Heart left ventricle (tissue), 16 donors: Measurements from ENCODE around the gene SCAI. TPM values are rescaled to one million over a fixed set of nuclear protein-coding genes. Genes with fewer than 3 reads are reported as not detected.

Source experiments
- ATAC-seq, 4 donors: fragments of 200-7000 bp; cut with Tn5 transposase; one replicate each; pipeline ENCODE4 v1.9.1; 2020 to 2022; ENCODE audit warnings: moderate library complexity in 4 of 4, mild to moderate bottlenecking in 3 of 4, moderate number of reproducible peaks in 1 of 4
- DNase-seq, 5 donors: peaks; one replicate each; pipeline ENCODE4 v3.0.0-alpha.2; 2020
- H3K27ac ChIP-seq, 12 donors: fragments of 200-600 bp; sonication (generic) in 4 of 12; one replicate each; pipeline versions ENCODE4 v1.5.0 to v1.8.0; 2016 to 2022; ENCODE audit warnings: mild to moderate bottlenecking in 2 of 12
- H3K27me3 ChIP-seq, 9 donors: fragments of 200-600 bp; sonication (generic) in 2 of 9; one replicate each; pipeline versions ENCODE4 v1.5.1 to v1.8.0; 2016 to 2022; ENCODE audit warnings: mild to moderate bottlenecking in 3 of 9
- H3K36me3 ChIP-seq, 9 donors: fragments of 200-600 bp; sonication (generic) in 2 of 9; one replicate each; pipeline versions ENCODE4 v1.5.0 to v1.8.0; 2018 to 2022; ENCODE audit warnings: mild to moderate bottlenecking in 2 of 9
- H3K4me1 ChIP-seq, 12 donors: fragments of 200-600 bp; sonication (generic) in 4 of 12; one replicate each; pipeline versions ENCODE4 v1.5.0 to v1.8.0; 2016 to 2022; ENCODE audit warnings: mild to moderate bottlenecking in 3 of 12
- H3K4me3 ChIP-seq, 12 donors: fragments of 200-600 bp; sonication (generic) in 4 of 12; one replicate each; pipeline versions ENCODE4 v1.5.0 to v1.8.0; 2017 to 2022; ENCODE audit warnings: mild to moderate bottlenecking in 9 of 12, moderate library complexity in 4 of 12
- H3K9me3 ChIP-seq, 12 donors: fragments of 200-600 bp; sonication (generic) in 4 of 12; one replicate each; pipeline versions ENCODE4 v1.5.0 to v1.8.0; 2016 to 2022; ENCODE audit warnings: mild to moderate bottlenecking in 1 of 12
- POLR2A ChIP-seq, 2 donors: fragments of 450-650 bp; IDR thresholded peaks; one replicate each; pipeline ENCODE4 v1.6.1; 2017; ENCODE audit warnings: antibody characterized with exemption in 2 of 2, mild to moderate bottlenecking in 2 of 2, moderate library complexity in 2 of 2
- WGBS, 4 donors: extraction: QIAGEN DNeasy Blood & Tissue Kit in 2 of 4; methylation state at CpG; one replicate each; pipeline versions ENCODE4 v1.1.5 to v1.1.7; 2013 to 2018; 5-methylcytosine and 5-hydroxymethylcytosine counted together
- intact Hi-C, 10 donors: fragments of 100-400 bp; cut with DNase I; formaldehyde crosslinking; loops; one replicate each; pipeline versions ENCODE4 v1.11.1 to v1.14.2; 2022
- polyA plus RNA-seq, 2 donors: library from polyadenylated mRNA; stranded (reverse); fragments of 200-250 nt; gene quantifications; one replicate each; pipeline ENCODE4 v1.2.3, GENCODE V29; 2013
- total RNA-seq, 9 donors: library from RNA; depleted of rRNA in 2 of 9; stranded (reverse); fragments of >200 nt in 2 of 9; fragmentation: NEBNext Ultra II Directional in 3 of 9; extraction: Animal tissue kit (Norgen Biotek cat#: 25700) in 3 of 9; gene quantifications; one replicate each; pipeline versions ENCODE4 v1.1.0 to v1.2.4, GENCODE V29; 2016 to 2023
- TF ChIP-seq, protein P1 (sequence below), 12 donors: fragments of 200-600 bp; sonication (generic) in 4 of 12; IDR thresholded peaks; one replicate each; pipeline versions ENCODE4 v1.5.0 to v1.8.0; 2018 to 2022; ENCODE audit warnings: antibody characterized with exemption in 12 of 12, mild to moderate bottlenecking in 5 of 12
- donor health status: ischemic (EF 13 %, LVEDD 7.1; RV severe dilation, severe dysfunction).
- donor health status: healthy with polysubstance abuse.
- donor health status: DM: no; HTN: yes; CAD: no.
- donor health status: DM: no; HTN: no; CAD: no.
- donor health status: ischemic (EF 25% LVEDD 6.9; RV normal size, moderate dysfunction).
- donor health status: ischemic (EF 25% LVEDD 5.7; RV mildly dilated, moderate dysfunction).
- donor health status: healthy.
- donor health status: DM: yes; HTN: yes; CAD: no.
- donor health status: ischemic (EF 35%, LVEDD 5.7; RV mildly dilated, moderate dysfunction).
- donor health status: nonischemic (EF 11% LVEDD 7.7; RV severe dilation, severe dysfunction).
- donor health status: DM: yes; HTN: yes; CAD: no.
- donor health status: PGD.
- donor health status: ischemic (EF 29% LVEDD 5.4; RV normal size, mild dysfunction).
- donor health status: nonischemic (EF 23%, LVEDD 6.1; RV moderate dilation, normal function).

Gene SCAI
- total and polyA plus RNA-seq, 11 donors: 1.4 to 5.3 (median 3.8) TPM

GRCh38 chr9:124940894-124941678 is 202.2 kb downstream of the SCAI start, which contains the start of gene GOLGA1:
Gene GOLGA1, minus strand, starts transcription at chr9:124941083. Its CDS starts 2,372 bp downstream, at chr9:124938711.
- Histone ChIP-seq H3K27me3 (no peaks in the 10 kb centered on the region), H3K9me3 (no peaks in the 10 kb centered on the region), H3K4me1 (peaks cover 0 to 19% (median 15%) of the 10 kb centered on the region in 12 donors), H3K36me3 (peaks cover 0 to 30% (median 24%) of the 10 kb centered on the region in 9 donors), H3K27ac (peak within 1 kb of the TSS; percentile 87 to 99 (median 96)), H3K4me3 (peak within 1 kb of the TSS; percentile 60 to 99 (median 86))
- peak in 1 of 2 donors; percentile 86 for TF ChIP-seq POLR2A (IDR thresholded peaks at IDR 0.05)
- TF ChIP-seq, protein P1, sequence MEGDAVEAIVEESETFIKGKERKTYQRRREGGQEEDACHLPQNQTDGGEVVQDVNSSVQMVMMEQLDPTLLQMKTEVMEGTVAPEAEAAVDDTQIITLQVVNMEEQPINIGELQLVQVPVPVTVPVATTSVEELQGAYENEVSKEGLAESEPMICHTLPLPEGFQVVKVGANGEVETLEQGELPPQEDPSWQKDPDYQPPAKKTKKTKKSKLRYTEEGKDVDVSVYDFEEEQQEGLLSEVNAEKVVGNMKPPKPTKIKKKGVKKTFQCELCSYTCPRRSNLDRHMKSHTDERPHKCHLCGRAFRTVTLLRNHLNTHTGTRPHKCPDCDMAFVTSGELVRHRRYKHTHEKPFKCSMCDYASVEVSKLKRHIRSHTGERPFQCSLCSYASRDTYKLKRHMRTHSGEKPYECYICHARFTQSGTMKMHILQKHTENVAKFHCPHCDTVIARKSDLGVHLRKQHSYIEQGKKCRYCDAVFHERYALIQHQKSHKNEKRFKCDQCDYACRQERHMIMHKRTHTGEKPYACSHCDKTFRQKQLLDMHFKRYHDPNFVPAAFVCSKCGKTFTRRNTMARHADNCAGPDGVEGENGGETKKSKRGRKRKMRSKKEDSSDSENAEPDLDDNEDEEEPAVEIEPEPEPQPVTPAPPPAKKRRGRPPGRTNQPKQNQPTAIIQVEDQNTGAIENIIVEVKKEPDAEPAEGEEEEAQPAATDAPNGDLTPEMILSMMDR (IDR thresholded peaks at IDR 0.05): peak in 1 of 12 donors; percentile 16
- DNase-seq (peak; percentile 95 to 98 (median 97)), ATAC-seq (peak; percentile 97 to 99 (median 98))
- intact Hi-C loops: loop anchor here in 8 of 10 donors (1.0 to 10.0 kb wide), 9 partner anchors 169 to 302 kb away; partner anchors contain the start of genes SCAI (in 7 of the 8), NR6A1 (in 2 of the 8) and PPP6C (in 1 of the 8)
- WGBS, 4 donors: 0% methylated on average over 18 to 70 of the region's 70 CpGs

DNA sequence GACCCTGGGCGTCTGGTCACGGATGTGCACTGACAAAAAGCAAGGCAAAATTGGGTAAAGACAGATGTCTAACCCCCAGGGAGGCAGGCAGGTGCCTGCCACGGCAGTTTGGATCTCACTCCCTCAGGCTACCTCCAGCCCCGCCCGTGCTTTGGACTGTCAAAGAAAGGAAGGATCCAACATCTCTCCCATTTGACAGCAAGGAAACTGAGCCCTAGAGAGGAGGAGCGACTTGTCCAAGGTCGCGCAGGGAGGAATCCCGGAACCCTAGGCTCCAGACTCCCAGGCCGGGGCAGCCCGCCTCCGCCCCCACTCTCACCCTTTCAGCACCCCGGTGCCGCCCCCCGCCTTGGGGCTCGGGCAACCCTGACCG is 202.8 kb downstream of the SCAI start:
- intact Hi-C loops: loop anchor here in 7 of 10 donors (2.0 to 10.0 kb wide), 7 partner anchors 168 to 302 kb away; partner anchors contain the start of genes SCAI (in 5 of the 7), NR6A1 (in 1 of the 7) and PPP6C (in 1 of the 7)
- peak overlapping the region; percentile 87 to 99 (median 96) for H3K27ac ChIP-seq
- 0% methylated on average over 3 to 17 of the region's 17 CpGs for WGBS, 4 donors
- H3K9me3 ChIP-seq: no peaks in the 10 kb centered on the region
- no peak for TF ChIP-seq POLR2A (IDR thresholded peaks at IDR 0.05)
- TF ChIP-seq, protein P1 (IDR thresholded peaks at IDR 0.05): no peak
- DNase-seq (no peak), ATAC-seq (no peak)
- H3K4me1 ChIP-seq: peaks cover 0 to 19% (median 15%) of the 10 kb centered on the region in 12 donors
- peak overlapping the region; percentile 60 to 99 (median 86) for H3K4me3 ChIP-seq
- H3K27me3 ChIP-seq: no peaks in the 10 kb centered on the region
- H3K36me3 ChIP-seq: peaks cover 0 to 36% (median 30%) of the 10 kb centered on the region in 9 donors

DNA sequence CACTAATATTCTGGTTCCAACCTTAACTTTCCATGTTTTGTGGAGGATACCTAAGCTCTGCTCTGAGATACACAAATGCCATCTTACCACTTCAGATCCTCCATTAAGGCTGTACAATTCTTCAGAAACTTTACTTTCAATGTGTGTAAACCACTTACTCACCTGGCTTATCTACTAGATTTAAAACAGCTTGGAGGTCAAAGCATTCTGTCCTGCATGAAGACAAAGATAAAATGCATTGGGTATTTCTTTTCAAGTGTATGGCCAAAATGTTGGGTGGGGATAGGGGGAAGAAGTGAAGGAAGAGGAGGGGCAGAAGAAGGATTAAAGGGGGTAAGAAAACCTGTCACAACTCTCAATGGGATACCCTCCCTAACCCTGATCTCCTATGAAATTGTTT is 203.4 kb downstream of the SCAI start:
- intact Hi-C loops: loop anchor here in 8 of 10 donors (2.0 to 10.0 kb wide), 7 partner anchors 168 to 303 kb away; partner anchors contain the start of genes SCAI (in 6 of the 8), NR6A1 (in 1 of the 8) and PPP6C (in 1 of the 8)
- ATAC-seq (no peak), DNase-seq (no peak)
- Histone ChIP-seq H3K4me3 (peak overlapping the region in 11 of 12 donors; percentile 60 to 99 (median 89)), H3K9me3 (no peaks in the 10 kb centered on the region), H3K4me1 (peaks cover 0 to 19% (median 15%) of the 10 kb centered on the region in 12 donors), H3K27ac (peak overlapping the region in 10 of 12 donors; percentile 87 to 99 (median 96)), H3K36me3 (peaks cover 0 to 42% (median 36%) of the 10 kb centered on the region in 9 donors), H3K27me3 (no peaks in the 10 kb centered on the region)
- TF ChIP-seq POLR2A (IDR thresholded peaks at IDR 0.05): no peak
- TF ChIP-seq, protein P1 (IDR thresholded peaks at IDR 0.05): no peak

GRCh38 chr9:124934290-124934689 is 209.0 kb downstream of the SCAI start:
- intact Hi-C loops: no loop called here
- Histone ChIP-seq H3K27me3 (no peaks in the 10 kb centered on the region), H3K4me3 (no peak overlapping the region), H3K9me3 (no peaks in the 10 kb centered on the region), H3K4me1 (peaks cover 0 to 2% (median 0%) of the 10 kb centered on the region in 12 donors), H3K27ac (no peak overlapping the region), H3K36me3 (peaks cover 0 to 98% (median 91%) of the 10 kb centered on the region in 9 donors)
- DNase-seq (no peak), ATAC-seq (no peak)
- no peak for TF ChIP-seq POLR2A (IDR thresholded peaks at IDR 0.05)
- TF ChIP-seq, protein P1 (IDR thresholded peaks at IDR 0.05): no peak
